HUDEP-2 (cell line): ENCODE measurements around the gene ATXN3.

ENCODE experiments used
- DNase-seq, 76 experiments: peaks; one replicate each; lab custom pipeline; 2025; ENCODE audit not compliant: unreplicated experiment in 76 of 76; lab: John Stamatoyannopoulos, UW

The ATXN3 gene

DNA sequence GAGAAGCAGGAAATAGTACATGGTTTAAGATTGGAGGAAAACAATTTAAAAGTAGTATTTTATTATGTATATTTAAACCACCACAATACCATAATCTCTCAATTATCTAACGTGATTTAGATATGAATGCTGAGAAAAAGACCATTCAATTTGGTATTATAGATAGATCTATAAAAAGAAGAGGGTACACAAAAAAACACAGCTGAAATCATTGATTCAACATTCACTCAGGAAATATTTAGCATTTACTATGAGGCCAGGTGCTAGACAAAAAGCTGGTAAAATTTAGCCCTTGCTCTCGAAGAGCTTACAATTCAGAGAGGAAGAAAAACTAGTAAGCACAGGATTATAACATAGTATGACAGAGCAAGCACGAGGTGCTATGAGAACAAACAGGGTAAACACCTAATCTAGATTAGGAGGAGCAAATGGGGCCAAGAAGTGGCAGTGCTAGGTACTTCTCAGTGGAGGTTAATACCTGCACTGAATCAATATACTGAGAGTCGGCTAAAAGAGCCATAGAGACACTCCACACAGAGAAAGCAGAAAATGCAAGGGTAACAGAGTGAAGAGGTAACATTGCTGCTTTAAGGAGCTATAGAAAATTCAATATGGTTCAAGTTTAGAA, 94.1 kb downstream of the ATXN3 start:
- no peak for DNase-seq

DNA sequence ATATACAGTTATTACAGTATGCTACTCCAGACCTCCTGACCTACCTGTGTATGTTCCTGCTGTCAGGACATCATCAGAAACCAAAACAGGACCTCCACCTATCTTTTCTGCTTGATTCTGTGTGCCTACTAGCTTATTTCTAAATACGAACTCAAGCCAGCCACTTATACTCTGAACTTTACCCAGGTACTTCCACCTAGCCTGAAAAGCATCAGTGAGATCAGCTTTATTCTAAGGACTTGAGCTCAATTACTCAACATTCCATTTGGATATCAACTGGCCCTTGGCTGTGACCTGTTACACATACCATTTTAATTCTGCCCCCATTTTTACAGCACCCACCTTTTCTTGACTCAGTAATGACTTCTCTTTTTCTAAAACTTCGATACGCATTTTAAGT, 95.7 kb downstream of the ATXN3 start:
- DNase-seq, result no peak

DNA sequence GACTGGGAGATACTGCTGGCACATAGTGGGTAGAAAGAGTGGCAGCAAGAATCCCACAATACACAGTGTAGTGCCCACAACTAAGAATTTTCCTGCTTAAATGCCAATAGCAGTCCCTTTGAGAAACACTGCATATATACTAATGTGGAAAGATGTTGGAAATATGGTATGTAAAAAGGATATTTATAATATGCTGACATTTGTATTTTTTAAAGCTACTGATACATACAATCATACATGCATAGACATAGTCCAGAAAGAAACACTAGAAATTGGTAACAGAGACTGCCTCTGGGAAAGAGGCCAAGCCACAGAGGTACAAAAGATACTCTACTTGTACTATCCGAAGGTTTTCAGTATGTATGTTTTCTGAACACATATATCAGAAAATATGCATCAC, 96.8 kb downstream of the ATXN3 start:
- DNase-seq, result no peak
